IPS-18c (cell line): ENCODE measurements around the gene PTPRN2.
A peak's percentile ranks its signal among the peaks of the same experiment; 100 is the strongest.
"Not testable (repeated sequence)": the region's sequence is repeated elsewhere in the genome, so short reads cannot be mapped to it uniquely, and the experiment has no call there.

Source experiments
- H3K4me3 ChIP-seq: 2 replicates; pipeline ENCODE4 v1.7.0; 2013; ENCODE audit warnings: low read depth, mild to moderate bottlenecking, low read length, moderate library complexity; ENCODE audit not compliant: insufficient read depth
- H3K9me3 ChIP-seq: one replicate; pipeline ENCODE4 v1.6.1; 2013; ENCODE audit warnings: mild to moderate bottlenecking, low read length, moderate library complexity; ENCODE audit not compliant: control insufficient read depth, insufficient read depth

Gene PTPRN2

DNA sequence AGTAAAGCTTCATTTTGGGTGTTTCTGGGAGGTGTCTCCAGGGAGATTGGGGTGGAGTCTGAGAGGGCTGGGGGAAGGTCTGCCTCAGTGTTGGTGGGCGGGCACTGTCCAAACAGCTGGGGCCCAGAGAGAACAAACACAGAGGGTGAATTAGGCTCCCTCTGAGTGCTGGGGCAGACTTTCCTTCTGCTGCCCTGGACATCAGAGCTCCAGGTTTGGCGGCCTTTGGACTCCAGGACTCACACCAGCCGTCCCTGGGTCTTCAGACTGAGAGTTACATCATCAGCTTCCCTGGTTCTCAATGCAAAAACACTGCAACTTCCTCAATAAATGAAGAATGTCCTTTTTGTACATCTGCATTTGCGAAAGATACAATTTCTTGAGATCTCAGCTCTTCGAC lies 427.4 kb downstream of the PTPRN2 start:
- H3K4me3 ChIP-seq, result no peak overlapping the region
- H3K9me3 ChIP-seq, result peaks cover 51% of the 10 kb centered on the region

DNA sequence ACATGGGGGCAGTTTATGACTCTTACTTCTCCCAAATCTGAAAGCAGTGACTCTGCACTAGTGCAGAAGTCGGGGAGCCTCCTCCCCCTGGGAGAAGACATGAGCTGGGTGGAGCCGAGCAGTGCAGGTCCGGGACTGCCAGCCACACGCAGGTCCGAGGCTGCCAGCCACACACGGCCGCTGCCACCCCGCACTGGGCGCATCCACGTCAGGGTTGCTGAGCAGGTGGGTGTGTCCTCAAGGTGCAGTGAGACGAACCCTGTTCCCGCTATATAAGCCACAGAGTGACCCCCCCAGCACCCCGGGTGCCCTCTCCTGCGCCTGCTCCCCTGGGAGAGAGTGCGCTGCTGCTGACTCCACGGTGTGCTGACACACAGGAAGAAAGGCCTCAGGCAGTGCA lies 430.2 kb downstream of the PTPRN2 start:
- peaks cover 50% of the 10 kb centered on the region for H3K9me3 ChIP-seq
- H3K4me3 ChIP-seq, result 0 out of 2 replicates have a peak overlapping the region, but pooled peaks have one; percentile 24

DNA sequence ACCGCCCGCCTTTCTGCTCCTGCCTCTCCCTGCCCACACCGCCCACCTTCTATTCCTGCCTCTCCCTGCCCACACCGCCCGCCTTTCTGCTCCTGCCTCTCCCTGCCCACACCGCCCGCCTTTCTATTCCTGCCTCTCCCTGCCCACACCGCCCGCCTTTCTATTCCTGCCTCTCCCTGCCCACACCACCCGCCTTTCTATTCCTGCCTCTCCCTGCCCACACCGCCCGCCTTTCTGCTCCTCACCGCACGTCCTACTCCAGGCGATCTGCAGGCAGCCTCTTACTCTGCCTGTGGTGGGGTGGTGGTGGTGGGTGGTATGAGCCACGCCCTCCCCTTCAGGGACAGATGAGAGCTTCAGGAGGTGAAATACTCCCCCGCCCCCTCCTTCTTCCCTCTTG lies 436.4 kb downstream of the PTPRN2 start:
- H3K9me3 ChIP-seq, result peaks cover 50% of the 10 kb centered on the region
- H3K4me3 ChIP-seq, result not testable (repeated sequence)

DNA sequence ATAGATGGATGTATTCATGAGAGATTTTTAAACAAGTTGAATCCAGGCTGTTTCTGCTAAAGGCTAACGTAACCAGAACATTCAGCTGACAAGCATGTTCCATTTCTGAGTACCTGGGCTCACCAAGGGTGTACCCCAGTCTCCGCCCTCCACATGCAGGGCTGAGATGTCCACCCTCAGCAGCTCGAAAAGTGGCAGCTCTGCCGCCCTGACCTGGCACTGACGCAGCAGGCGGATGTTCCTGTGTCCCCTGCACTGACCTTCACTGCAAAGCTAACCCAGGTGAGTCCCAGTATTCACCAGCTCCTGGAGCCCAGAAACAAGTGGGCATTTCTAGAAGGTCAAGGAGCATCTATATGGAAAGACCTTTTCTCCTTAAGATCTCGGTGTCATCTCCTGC lies 437.4 kb downstream of the PTPRN2 start:
- H3K9me3 ChIP-seq, result peaks cover 52% of the 10 kb centered on the region
- peak overlapping the region; percentile 15; the same call in 1 of the 2 replicates for H3K4me3 ChIP-seq

DNA sequence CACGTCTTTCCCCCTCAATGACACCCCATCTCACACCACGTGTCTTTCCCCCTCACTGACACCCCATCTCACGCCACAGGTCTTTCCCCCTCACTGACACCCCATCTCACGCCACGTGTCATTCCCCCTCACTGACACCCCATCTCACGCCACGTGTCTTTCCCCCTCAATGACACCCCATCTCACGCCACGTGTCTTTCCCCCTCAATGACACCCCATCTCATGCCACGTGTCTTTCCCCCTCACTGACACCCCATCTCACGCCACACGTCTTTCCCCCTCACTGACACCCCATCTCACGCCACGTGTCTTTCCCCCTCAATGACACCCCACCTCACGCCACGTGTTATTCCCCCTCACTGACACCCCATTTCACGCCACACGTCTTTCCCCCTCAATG lies 440.2 kb downstream of the PTPRN2 start:
- H3K9me3 ChIP-seq, result peaks cover 51% of the 10 kb centered on the region
- peak overlapping the region; percentile 21; the same call in 1 of the 2 replicates for H3K4me3 ChIP-seq

DNA sequence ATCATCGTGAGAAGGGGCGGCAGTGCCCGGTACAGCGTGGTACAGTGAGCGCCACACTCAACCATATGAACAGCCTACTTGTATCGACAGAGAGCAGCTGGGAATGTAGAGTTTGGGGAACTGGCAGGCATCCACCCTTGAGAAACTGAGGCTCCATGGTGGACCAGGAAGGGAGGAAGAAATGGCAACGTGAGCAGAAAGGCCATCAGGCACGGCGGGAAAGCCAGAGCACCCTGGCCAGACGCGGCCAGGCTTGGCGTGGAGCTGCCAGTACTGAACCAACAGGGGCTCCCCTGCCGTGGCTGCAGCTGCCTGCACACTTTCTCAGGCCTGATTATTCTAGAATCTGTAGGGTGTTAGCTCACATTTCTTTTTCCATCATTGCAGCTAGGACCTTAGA lies 442.3 kb downstream of the PTPRN2 start:
- Histone ChIP-seq H3K9me3 (peaks cover 49% of the 10 kb centered on the region), H3K4me3 (no peak overlapping the region; the same call in 1 of the 2 replicates)

DNA sequence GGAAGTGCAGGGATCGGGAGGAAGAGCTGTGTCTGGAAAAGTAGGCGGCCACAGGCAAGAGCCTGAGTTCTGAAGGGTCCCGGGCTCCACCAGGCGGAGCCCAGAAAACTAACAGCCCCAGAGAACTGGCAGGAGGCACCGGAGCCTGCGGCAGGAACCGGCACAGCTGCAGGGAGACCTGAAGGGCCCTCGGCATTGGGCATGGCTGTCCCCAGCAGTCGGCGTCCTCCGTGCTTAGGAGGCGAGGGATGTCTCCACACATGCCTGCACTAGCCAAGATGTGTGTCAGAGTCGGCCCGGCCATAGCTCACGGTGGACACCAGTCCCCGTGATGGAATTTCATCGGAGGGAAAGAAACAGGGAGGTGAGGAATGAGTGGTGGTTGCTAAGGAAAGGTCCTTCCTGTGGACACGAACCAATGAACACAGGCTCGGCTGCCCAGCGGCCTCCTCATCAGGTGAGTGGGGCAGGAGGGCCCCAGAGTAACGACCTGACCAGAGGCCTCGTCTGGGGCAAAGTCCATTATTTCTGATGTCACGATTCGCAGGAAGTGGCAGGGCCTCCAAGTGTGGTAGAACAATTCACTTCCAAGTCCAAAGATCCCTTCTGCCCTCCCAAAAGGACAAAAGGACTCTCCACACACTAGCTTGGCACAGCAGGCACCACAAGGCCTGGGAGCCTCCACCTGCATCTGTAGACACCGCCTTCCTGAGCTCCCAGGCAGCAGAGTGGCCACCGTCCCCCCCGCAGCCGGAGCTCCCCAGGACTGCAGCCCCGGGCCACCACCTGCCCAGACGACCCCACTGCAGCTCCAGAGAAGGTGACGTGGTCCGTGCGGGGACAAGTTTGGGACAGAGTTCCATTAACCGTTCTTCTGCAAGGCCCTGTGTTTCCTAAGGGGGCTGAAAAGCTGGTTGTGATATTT lies 444.2 kb downstream of the PTPRN2 start:
- H3K4me3 ChIP-seq, result no peak overlapping the region; the same call in 1 of the 2 replicates
- H3K9me3 ChIP-seq, result peaks cover 47% of the 10 kb centered on the region

DNA sequence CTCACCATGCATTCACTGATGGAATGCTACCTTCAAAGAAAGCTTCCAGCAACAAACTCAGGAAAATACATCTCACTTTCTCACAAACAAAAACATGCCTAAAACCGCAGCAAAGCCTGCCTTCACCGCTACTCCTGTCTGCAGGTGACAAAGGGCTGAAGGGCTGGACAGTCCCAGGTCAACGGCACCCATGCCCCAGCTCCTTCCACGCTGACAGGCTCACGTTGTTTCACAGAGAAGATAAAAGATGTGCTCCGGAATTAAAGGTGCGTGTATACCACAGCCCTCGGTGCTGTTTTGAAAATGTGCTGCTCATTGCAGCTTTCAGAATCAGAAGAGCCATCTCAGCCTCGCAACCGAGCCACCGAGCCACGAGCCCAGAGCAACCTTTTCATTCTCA lies 445.0 kb downstream of the PTPRN2 start:
- Histone ChIP-seq H3K4me3 (peak overlapping the region; percentile 1; the same call in 1 of the 2 replicates), H3K9me3 (peaks cover 54% of the 10 kb centered on the region)

DNA sequence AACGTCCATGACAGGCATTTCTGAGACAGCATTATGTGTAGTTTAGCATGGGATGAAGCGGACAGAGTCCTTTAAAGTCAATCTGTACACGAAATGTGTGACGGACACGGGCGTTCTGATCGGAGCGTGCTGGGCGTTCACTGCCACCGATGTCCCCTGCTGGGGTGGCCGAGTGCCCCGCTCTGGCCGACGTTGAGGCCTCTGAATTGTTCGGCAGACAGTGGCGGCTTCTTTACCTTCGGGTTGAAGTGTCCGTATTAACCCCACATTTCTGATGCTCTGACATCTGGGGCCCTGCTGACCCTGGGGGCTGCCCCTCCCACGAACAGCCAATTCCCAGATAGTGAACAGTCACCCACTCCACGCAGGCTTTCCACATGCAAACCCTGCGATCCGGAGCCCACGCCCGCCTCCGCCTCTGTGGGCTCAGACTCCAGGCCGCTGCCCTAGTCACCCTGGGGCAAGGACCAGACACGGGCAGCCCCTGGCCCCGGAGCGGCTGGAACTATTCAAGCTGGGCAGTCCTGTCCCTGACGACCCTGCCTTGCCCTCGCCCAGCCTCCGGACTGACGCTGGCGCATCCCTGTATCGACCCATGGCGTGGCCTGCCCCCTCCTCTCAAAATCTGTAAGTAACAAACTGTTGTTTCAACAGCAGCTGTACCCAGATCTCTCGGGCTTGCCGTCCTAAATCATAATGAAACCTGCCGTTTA lies 445.7 kb downstream of the PTPRN2 start:
- Histone ChIP-seq H3K9me3 (peaks cover 50% of the 10 kb centered on the region), H3K4me3 (no peak overlapping the region)

DNA sequence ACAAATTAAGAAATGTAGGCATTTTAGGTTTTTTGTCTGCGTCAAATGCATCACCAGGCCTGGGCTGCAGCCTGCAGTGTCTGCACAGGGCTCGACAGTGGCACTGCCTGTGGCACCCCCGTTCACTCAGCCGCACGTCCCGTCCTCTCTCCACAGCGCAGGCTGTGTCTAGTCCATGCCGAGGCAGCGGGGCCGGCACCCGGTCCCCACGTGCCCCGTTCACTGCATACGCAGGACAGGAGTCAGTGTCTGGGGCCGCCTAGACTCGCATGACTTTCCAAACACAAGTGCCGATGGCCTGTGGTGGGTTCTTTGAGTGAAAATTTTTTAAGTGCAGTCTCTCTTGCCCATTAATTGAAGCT lies 446.4 kb downstream of the PTPRN2 start:
- Histone ChIP-seq H3K9me3 (peaks cover 48% of the 10 kb centered on the region), H3K4me3 (peak overlapping the region; percentile 24; the same call in 1 of the 2 replicates)

DNA sequence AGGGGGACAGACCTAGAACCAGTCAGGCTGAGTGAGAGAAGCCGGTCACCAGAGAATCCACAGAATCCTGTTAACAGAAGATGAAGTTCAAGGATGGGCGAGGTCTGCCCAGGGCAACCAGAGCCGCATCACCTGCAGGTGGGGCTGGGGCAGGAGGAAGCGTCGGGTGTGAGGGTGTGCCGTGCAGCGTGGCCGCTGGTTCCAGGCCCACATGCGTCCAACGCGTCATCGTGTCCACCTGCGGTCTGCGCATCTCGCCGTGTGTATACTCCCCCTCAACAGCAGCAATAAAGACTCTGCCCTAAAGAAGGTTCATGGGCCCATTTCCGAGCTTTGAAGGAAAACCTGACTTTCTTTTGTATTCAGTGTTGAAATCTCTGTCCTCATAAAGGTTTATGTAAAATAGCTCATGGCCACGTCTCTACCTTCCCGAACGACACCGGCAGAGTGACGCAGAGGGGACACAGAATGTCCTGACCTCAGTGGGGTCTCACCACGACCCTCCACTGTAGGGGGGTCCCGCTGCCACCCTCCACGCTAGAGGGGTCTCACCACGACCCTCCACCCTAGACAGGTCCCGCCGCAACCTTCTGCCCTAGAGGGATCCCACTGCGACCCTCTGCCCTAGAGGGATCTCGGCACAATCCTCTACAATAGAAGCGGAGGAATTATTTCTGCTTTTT lies 446.9 kb downstream of the PTPRN2 start:
- peak overlapping the region; percentile 24; the same call in 1 of the 2 replicates for H3K4me3 ChIP-seq
- H3K9me3 ChIP-seq, result peaks cover 46% of the 10 kb centered on the region

DNA sequence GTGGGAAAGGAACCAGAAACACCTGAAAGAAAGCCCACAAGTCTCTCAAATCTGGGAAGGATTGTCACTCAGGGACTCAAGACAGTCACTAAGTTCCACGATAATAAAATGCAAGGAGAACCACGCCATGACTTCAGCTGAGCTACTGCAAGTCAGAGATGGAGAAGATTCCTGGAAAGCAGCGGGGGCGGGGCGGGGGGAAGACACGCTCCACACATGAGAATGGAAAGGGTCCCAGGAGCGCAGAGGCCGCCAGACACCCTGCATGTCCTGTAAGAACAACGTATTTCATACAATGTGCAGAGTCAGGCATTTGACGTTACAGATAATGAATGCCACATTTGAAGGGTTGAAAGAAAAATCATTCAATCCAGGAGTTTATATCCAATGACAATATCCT lies 448.1 kb downstream of the PTPRN2 start:
- H3K4me3 ChIP-seq, result no peak overlapping the region
- H3K9me3 ChIP-seq, result peaks cover 48% of the 10 kb centered on the region

DNA sequence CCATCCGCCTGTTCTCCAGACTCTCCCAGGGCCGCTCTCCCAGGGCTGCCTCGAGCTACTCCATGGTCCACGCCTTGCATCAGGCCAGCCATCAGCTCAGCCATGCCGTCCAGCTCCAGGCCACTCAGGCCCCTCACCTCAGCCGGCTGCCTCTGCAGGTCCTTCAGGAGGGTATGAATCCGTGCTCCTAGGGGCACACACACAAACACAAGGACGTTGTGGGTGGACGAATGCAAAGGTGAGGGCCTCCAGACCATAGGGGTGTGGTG lies 449.4 kb downstream of the PTPRN2 start:
- Histone ChIP-seq H3K9me3 (peaks cover 42% of the 10 kb centered on the region), H3K4me3 (no peak overlapping the region)

DNA sequence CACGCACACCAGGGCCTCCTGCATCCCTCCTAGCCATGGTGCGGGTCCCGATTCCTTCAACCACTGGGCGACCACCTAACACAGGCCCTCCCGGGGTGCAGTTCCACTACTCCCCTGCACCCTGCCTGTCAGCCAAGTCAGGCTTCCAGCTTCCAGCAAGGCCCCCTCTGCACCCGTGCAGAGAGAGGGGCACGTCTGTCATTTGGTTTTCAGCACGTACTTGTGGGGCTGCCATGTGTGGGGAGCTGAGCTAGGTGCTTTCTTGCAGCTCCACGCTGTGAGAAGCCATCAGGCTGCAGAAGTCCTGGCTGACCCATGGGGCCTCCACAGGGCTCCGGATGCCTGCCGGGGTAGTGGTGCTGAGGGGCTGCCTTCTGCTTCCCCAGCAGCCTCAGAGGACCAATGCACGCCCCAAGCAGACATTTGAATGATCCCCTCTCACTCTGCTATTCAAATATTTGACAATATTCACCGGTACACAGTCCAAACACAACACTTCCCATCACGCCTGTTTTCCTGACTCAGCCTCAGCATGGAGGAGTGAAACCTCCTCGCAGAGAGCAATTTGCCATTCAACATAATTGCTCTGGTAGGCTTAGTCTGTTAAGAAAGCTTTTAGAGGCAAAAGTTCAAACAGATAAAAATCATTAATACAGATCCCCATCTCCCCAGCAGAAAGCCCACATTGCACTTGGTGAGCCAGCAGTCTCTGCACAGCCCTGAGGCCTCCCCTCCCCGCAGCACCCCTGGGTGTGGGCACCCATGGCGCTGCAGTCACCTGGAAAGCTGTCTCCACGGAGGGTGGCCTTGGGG lies 449.9 kb downstream of the PTPRN2 start:
- H3K9me3 ChIP-seq, result peaks cover 46% of the 10 kb centered on the region
- H3K4me3 ChIP-seq, result no peak overlapping the region; the same call in 1 of the 2 replicates

DNA sequence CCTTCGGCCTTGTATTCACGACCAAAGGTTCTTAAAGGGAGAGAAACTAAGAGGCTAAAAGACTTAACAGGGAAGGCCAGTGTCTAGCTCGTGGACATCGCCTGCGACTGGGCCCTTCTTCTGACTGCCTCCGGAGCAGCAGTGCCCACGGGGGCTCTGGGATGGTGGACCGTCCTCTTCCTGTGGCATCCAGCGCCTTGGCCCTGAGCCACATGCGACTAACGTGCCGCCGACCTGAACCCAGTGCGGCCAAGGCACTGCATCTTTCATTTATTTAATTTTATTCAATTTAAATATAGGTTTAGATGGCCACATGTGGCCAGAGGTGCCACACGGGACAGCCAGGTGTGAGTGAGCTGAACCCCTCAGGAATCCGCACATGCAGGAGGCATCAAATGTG lies 451.7 kb downstream of the PTPRN2 start:
- H3K9me3 ChIP-seq, result peaks cover 41% of the 10 kb centered on the region

DNA sequence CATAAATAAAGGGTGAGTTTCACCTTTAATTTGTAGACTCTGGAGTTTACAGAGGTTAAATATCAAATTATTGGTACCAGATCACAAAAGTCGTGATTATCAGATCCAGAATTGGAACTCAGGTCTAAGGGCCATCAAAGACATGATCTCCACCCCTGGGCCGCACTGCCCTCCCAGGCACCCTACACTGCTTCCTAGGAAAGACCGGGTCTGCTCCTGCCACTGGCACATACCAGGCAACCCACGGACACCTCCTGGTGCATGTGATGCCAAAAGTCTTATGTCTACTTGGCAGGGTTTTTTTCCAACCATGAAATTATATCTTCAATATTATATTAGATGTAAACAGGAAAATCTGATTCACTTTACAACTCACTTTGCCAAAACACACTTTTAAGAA lies 452.8 kb downstream of the PTPRN2 start:
- H3K4me3 ChIP-seq, result no peak overlapping the region
- H3K9me3 ChIP-seq, result peaks cover 47% of the 10 kb centered on the region

More for the DNA sequence above, 451.7 kb downstream of the PTPRN2 start:
- no peak overlapping the region for H3K4me3 ChIP-seq
